Activated CD8-positive, alpha-beta memory T cell treated with anti-CD3 and anti-CD28 coated beads for 36 hours (primary cell): Measurements from ENCODE around the gene LHX2. TPM values are rescaled to one million over a fixed set of nuclear protein-coding genes. Genes with fewer than 3 reads are reported as not detected.

Experiments
- total RNA-seq, 2 experiments: library from RNA; stranded (reverse); gene quantifications; one replicate each; pipeline ENCODE4 v1.2.3, GENCODE V29; 2021

Gene LHX2
- total RNA-seq, 2 experiments from 2014 or later, result not detected

Other genes with a start within 250 kb of the LHX2 start
- 10 to 100 TPM; 18.5 to 20.1 TPM for gene DENND1A, start 81.6 kb upstream of the LHX2 start, total RNA-seq
- gene NEK6, start 246.2 kb downstream of the LHX2 start, total RNA-seq, result 10 to 100 TPM; 26.5 to 29.4 TPM